LNCaP clone FGC (cell line): ENCODE results near the gene ARMCX2.

Experiments
- DNase-seq: peaks from one replicate; pipeline ENCODE4 v3.0.0-alpha.2; 2011; ENCODE audit warnings: low read depth
- H3K4me3 ChIP-seq: 2 replicates; pipeline ENCODE4 v1.5.1; 2011; ENCODE audit warnings: mild to moderate bottlenecking, low read depth, low read length, control low read depth
- CTCF ChIP-seq: IDR thresholded peaks from 2 replicates; pipeline ENCODE4 v1.5.1; 2012; ENCODE audit warnings: mild to moderate bottlenecking; ENCODE audit not compliant: control insufficient read depth, insufficient read depth; ENCODE audit errors: extremely low read depth

The ARMCX2 gene

GRCh38 chrX:101659601-101660063 is at the start of gene ARMCX2:
ARMCX2 (minus strand) TSS chrX:101659850; CDS start chrX:101657588, 2,262 bp downstream.
- H3K4me3 ChIP-seq: no peak within 1 kb of the TSS
- no peak for DNase-seq
- TF ChIP-seq CTCF: no peak

GRCh38 chrX:101709384-101709783 is 49.7 kb upstream of the ARMCX2 start:
- H3K4me3 ChIP-seq: no peak overlapping the region
- DNase-seq: no peak
- TF ChIP-seq CTCF: no peak

GRCh38 chrX:101708163-101708562 is 48.5 kb upstream of the ARMCX2 start:
- no peak for DNase-seq
- no peak overlapping the region for H3K4me3 ChIP-seq
- TF ChIP-seq CTCF: no peak

- TF ChIP-seq CTCF: no peak
- no peak for DNase-seq
- H3K4me3 ChIP-seq: no peak overlapping the region
These were observed 33.8 kb upstream of the ARMCX2 start for GRCh38 chrX:101693476-101693875.

- DNase-seq: no peak
- no peak for TF ChIP-seq CTCF
- no peak overlapping the region for H3K4me3 ChIP-seq
These were observed 32.2 kb upstream of the ARMCX2 start for GRCh38 chrX:101691835-101692234.

- DNase-seq: no peak
- no peak for TF ChIP-seq CTCF
- no peak overlapping the region for H3K4me3 ChIP-seq
These were observed 26.9 kb upstream of the ARMCX2 start for GRCh38 chrX:101686574-101686973.

- DNase-seq: no peak
- no peak overlapping the region for H3K4me3 ChIP-seq
- TF ChIP-seq CTCF: no peak
These were observed 26.3 kb upstream of the ARMCX2 start for GRCh38 chrX:101685923-101686322.
